ENCODE data around the gene DPH7. TPM values are rescaled to one million over a fixed set of nuclear protein-coding genes. Genes with fewer than 3 reads are reported as not detected.
A peak's percentile ranks its signal among the peaks of the same experiment; 100 is the strongest.

The DPH7 gene
- total RNA-seq, 1 experiment from 2014 or later, result 54.4 TPM

- DNase-seq (ENCODE audit: low read depth, low spot score), result no peak
- CTCF ChIA-PET, result interaction anchor here (0.8 to 2.0 kb wide), 3 partner anchors 10 to 83 kb away, joined by 3 to 11 read pairs (median 4); partner anchors contain the start of genes ARRDC1 and DPH7
- Histone ChIP-seq H3K4me2 (ENCODE audit: low read length) (no peak overlapping the region), H2AFZ (ENCODE audit: low read depth, low read length, poor library complexity, severe bottlenecking) (no peak overlapping the region), H3K36me3 (ENCODE audit: control insufficient read depth in 1 of 2, insufficient read depth in 2 of 2, low read length in 2 of 2) (peaks cover 27 to 36% of the 10 kb centered on the region in 2 experiments; a peak in 3 of 4 replicates), H3K9me3 (ENCODE audit: control insufficient read depth in 1 of 2, insufficient read depth in 1 of 2, low read depth in 1 of 2, low read length in 2 of 2) (no peaks in the 10 kb centered on the region), H3K9me2 (ENCODE audit: insufficient read depth) (no peaks in the 10 kb centered on the region), H3K79me2 (ENCODE audit: insufficient read depth, low read length) (peaks cover 47% of the 10 kb centered on the region), H3K9ac (ENCODE audit: low read length) (peak overlapping the region; percentile 94), H3K27me3 (ENCODE audit: insufficient read depth, low read length) (no peaks in the 10 kb centered on the region), H3K4me1 (ENCODE audit: control insufficient read depth in 1 of 2, insufficient read depth in 2 of 2, low read length in 2 of 2) (peaks cover 11 to 20% of the 10 kb centered on the region in 2 experiments; a peak in 2 of 4 replicates), H3K27ac (ENCODE audit: low read depth, low read length) (peak overlapping the region; percentile 75; the same call in 1 of the 2 replicates), H3K4me3 (replicated peaks in 1 of 2; ENCODE audit: low read depth in 1 of 2, low read length in 2 of 2) (peak overlapping the region; percentile 80 to 91; a peak in 3 of 4 replicates), H4K20me1 (ENCODE audit: insufficient read depth) (no peaks in the 10 kb centered on the region)
- RAD21 ChIA-PET (ENCODE audit: low non-redundant PET in 1 of 2, low total read pairs in 2 of 2, uncharacterized antibody in 2 of 2, unreplicated experiment in 2 of 2), result no interaction called here
- TF ChIP-seq ZFX (IDR thresholded peaks at IDR 0.05) (peak; percentile 88), CBX3 (IDR thresholded peaks at IDR 0.05; ENCODE audit: low read depth) (no peak)
- peak; percentile 28 for ATAC-seq
- POLR2A ChIA-PET, result interaction anchor here (1.0 to 1.5 kb wide), 3 partner anchors 13 to 503 kb away, joined by 3 to 6 read pairs (median 4); partner anchors contain the start of genes ARRDC1 and MAN1B1
- BruUV-seq (replicated peaks), result no TSS peak
- intact Hi-C loops (cut with micrococcal nuclease), result no loop called here
Measured at GRCh38 chr9:137590123-137590468, 11.4 kb upstream of the DPH7 start.

DNA sequence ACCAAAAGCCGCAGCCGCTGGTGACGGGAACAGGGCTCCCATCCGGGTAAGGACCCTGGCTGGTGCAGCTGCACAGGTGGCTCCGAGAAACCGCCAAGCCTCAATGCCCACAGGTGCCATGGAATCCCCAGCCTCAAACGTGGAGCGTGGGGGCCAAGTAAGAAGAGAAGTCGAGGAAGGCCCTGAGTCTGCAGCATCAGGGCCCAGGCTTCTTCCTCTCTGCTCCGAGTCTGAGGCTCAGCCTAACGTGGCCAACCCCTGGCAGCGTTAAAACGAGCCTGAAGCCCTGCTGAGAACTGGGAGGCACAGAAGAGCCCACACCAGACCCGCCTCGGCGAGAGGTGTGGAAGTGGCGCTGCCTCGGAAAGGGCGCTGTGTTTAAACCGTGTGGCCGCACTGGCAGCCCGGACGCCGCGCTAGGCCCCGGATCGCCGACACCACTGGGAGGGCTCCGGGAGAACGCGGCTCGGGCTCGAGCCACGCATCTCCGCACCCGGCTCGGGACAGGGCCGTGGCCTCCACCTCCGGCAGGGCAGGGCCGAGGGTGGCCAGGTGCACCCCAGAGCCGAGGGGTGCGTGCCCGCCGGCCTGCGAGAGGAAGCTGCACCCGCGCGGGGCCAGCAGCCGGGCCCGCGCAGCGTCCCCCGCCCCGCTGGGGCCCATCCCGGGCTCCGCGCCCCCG is 10.9 kb upstream of the DPH7 start:
- DNase-seq (ENCODE audit: low read depth, low spot score), result no peak
- H3K4me1 ChIP-seq (ENCODE audit: control insufficient read depth in 1 of 2, insufficient read depth in 2 of 2, low read length in 2 of 2), result peaks cover 11 to 20% of the 10 kb centered on the region in 2 experiments; a peak in 2 of 4 replicates
- ChIA-PET CTCF (interaction anchor here (2.0 kb wide), 1 partner anchor 10 kb away, joined by 11 read pairs; the partner anchor contains the start of gene DPH7), POLR2A (no interaction called here), RAD21 (ENCODE audit: low non-redundant PET in 1 of 2, low total read pairs in 2 of 2, uncharacterized antibody in 2 of 2, unreplicated experiment in 2 of 2) (no interaction called here)
- H3K9me2 ChIP-seq (ENCODE audit: insufficient read depth), result no peaks in the 10 kb centered on the region
- no peaks in the 10 kb centered on the region for H3K9me3 ChIP-seq (ENCODE audit: control insufficient read depth in 1 of 2, insufficient read depth in 1 of 2, low read depth in 1 of 2, low read length in 2 of 2)
- intact Hi-C loops (cut with micrococcal nuclease), result no loop called here
- peak overlapping the region; percentile 80 to 91 for H3K4me3 ChIP-seq (replicated peaks in 1 of 2; ENCODE audit: low read depth in 1 of 2, low read length in 2 of 2)
- BruUV-seq (replicated peaks), result no TSS peak
- H3K36me3 ChIP-seq (ENCODE audit: control insufficient read depth in 1 of 2, insufficient read depth in 2 of 2, low read length in 2 of 2), result peaks cover 27 to 38% of the 10 kb centered on the region in 2 experiments; a peak in 3 of 4 replicates
- H3K27me3 ChIP-seq (ENCODE audit: insufficient read depth, low read length), result no peaks in the 10 kb centered on the region
- ATAC-seq, result peak; percentile 9
- no peak overlapping the region for H2AFZ ChIP-seq (ENCODE audit: low read depth, low read length, poor library complexity, severe bottlenecking)
- H3K4me2 ChIP-seq (ENCODE audit: low read length), result peak overlapping the region; percentile 83
- peak overlapping the region; percentile 75; the same call in 1 of the 2 replicates for H3K27ac ChIP-seq (ENCODE audit: low read depth, low read length)
- no peaks in the 10 kb centered on the region for H4K20me1 ChIP-seq (ENCODE audit: insufficient read depth)
- peak overlapping the region; percentile 94 for H3K9ac ChIP-seq (ENCODE audit: low read length)
- peaks cover 52% of the 10 kb centered on the region for H3K79me2 ChIP-seq (ENCODE audit: insufficient read depth, low read length)
- TF ChIP-seq YY1 (IDR thresholded peaks at IDR 0.05; ENCODE audit: extremely low read depth, insufficient replicate concordance, low read depth, low read length), result no peak
- TF ChIP-seq MAX (IDR thresholded peaks at IDR 0.05), result no peak
- no peak for TF ChIP-seq ZBTB33 (IDR thresholded peaks at IDR 0.05; ENCODE audit: extremely low read depth, insufficient replicate concordance, low read length)
- no peak for TF ChIP-seq FOSL1 (IDR thresholded peaks at IDR 0.05; ENCODE audit: low read depth)
- TF ChIP-seq ATF3 (IDR thresholded peaks at IDR 0.05), result no peak
- TF ChIP-seq EGR1 (IDR thresholded peaks at IDR 0.05; ENCODE audit: low read depth), result no peak
- TF ChIP-seq, protein P1, sequence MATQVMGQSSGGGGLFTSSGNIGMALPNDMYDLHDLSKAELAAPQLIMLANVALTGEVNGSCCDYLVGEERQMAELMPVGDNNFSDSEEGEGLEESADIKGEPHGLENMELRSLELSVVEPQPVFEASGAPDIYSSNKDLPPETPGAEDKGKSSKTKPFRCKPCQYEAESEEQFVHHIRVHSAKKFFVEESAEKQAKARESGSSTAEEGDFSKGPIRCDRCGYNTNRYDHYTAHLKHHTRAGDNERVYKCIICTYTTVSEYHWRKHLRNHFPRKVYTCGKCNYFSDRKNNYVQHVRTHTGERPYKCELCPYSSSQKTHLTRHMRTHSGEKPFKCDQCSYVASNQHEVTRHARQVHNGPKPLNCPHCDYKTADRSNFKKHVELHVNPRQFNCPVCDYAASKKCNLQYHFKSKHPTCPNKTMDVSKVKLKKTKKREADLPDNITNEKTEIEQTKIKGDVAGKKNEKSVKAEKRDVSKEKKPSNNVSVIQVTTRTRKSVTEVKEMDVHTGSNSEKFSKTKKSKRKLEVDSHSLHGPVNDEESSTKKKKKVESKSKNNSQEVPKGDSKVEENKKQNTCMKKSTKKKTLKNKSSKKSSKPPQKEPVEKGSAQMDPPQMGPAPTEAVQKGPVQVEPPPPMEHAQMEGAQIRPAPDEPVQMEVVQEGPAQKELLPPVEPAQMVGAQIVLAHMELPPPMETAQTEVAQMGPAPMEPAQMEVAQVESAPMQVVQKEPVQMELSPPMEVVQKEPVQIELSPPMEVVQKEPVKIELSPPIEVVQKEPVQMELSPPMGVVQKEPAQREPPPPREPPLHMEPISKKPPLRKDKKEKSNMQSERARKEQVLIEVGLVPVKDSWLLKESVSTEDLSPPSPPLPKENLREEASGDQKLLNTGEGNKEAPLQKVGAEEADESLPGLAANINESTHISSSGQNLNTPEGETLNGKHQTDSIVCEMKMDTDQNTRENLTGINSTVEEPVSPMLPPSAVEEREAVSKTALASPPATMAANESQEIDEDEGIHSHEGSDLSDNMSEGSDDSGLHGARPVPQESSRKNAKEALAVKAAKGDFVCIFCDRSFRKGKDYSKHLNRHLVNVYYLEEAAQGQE (IDR thresholded peaks at IDR 0.05; ENCODE audit: low read depth), result no peak
- TF ChIP-seq POLR2A (IDR thresholded peaks at IDR 0.05; ENCODE audit: borderline replicate concordance, extremely low read depth, insufficient read depth, insufficient read length), result no peak
- TF ChIP-seq SIN3A (IDR thresholded peaks at IDR 0.05; ENCODE audit: low read depth), result no peak
- no peak for TF ChIP-seq JUND (IDR thresholded peaks at IDR 0.05)

All from HCT116 (cell line).